ENCODE results near the gene SMPX.

DNA sequence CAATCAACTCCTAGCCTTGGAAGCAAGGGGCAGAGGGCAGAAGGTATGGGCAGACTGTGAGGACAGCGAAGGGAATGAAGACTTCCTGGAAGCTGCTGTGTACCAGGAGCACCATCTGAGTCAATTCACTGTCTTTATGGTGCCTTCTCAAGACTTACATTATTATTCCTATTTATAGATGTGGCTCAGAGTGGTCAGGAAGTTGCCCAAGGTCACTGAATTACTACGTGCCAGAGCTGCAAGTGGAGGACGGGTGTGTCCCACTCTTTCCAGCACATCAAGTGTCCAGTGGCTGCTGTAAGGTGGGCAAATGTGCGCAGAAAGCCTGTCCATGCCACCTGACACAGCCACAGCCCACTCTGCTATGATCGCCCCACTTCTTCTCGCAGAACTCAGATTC is 32.0 kb downstream of the SMPX start:
- TF ChIP-seq, protein P1, sequence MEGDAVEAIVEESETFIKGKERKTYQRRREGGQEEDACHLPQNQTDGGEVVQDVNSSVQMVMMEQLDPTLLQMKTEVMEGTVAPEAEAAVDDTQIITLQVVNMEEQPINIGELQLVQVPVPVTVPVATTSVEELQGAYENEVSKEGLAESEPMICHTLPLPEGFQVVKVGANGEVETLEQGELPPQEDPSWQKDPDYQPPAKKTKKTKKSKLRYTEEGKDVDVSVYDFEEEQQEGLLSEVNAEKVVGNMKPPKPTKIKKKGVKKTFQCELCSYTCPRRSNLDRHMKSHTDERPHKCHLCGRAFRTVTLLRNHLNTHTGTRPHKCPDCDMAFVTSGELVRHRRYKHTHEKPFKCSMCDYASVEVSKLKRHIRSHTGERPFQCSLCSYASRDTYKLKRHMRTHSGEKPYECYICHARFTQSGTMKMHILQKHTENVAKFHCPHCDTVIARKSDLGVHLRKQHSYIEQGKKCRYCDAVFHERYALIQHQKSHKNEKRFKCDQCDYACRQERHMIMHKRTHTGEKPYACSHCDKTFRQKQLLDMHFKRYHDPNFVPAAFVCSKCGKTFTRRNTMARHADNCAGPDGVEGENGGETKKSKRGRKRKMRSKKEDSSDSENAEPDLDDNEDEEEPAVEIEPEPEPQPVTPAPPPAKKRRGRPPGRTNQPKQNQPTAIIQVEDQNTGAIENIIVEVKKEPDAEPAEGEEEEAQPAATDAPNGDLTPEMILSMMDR (conservative IDR thresholded peaks at IDR 0.05; ENCODE audit: low read depth in 2 of 2) = no peak
- TF ChIP-seq EZH2 (IDR thresholded peaks at IDR 0.05; ENCODE audit: low read depth, unreplicated experiment) = no peak
- TF ChIP-seq POLR2AphosphoS5 (IDR thresholded peaks at IDR 0.05; ENCODE audit: low read depth) = no peak
- no peak for TF ChIP-seq EZH2phosphoT487 (IDR thresholded peaks at IDR 0.05; ENCODE audit: unreplicated experiment)
- no peak for TF ChIP-seq JUNB (IDR thresholded peaks at IDR 0.05; ENCODE audit: unreplicated experiment)
- TF ChIP-seq REST (IDR thresholded peaks at IDR 0.05; ENCODE audit: unreplicated experiment) = no peak
- TF ChIP-seq ETS1 (IDR thresholded peaks at IDR 0.05) = no peak
- no peak for TF ChIP-seq CREB1 (CRISPR knock-in tag; IDR thresholded peaks at IDR 0.05; ENCODE audit: low read depth)
- TF ChIP-seq, protein P2, sequence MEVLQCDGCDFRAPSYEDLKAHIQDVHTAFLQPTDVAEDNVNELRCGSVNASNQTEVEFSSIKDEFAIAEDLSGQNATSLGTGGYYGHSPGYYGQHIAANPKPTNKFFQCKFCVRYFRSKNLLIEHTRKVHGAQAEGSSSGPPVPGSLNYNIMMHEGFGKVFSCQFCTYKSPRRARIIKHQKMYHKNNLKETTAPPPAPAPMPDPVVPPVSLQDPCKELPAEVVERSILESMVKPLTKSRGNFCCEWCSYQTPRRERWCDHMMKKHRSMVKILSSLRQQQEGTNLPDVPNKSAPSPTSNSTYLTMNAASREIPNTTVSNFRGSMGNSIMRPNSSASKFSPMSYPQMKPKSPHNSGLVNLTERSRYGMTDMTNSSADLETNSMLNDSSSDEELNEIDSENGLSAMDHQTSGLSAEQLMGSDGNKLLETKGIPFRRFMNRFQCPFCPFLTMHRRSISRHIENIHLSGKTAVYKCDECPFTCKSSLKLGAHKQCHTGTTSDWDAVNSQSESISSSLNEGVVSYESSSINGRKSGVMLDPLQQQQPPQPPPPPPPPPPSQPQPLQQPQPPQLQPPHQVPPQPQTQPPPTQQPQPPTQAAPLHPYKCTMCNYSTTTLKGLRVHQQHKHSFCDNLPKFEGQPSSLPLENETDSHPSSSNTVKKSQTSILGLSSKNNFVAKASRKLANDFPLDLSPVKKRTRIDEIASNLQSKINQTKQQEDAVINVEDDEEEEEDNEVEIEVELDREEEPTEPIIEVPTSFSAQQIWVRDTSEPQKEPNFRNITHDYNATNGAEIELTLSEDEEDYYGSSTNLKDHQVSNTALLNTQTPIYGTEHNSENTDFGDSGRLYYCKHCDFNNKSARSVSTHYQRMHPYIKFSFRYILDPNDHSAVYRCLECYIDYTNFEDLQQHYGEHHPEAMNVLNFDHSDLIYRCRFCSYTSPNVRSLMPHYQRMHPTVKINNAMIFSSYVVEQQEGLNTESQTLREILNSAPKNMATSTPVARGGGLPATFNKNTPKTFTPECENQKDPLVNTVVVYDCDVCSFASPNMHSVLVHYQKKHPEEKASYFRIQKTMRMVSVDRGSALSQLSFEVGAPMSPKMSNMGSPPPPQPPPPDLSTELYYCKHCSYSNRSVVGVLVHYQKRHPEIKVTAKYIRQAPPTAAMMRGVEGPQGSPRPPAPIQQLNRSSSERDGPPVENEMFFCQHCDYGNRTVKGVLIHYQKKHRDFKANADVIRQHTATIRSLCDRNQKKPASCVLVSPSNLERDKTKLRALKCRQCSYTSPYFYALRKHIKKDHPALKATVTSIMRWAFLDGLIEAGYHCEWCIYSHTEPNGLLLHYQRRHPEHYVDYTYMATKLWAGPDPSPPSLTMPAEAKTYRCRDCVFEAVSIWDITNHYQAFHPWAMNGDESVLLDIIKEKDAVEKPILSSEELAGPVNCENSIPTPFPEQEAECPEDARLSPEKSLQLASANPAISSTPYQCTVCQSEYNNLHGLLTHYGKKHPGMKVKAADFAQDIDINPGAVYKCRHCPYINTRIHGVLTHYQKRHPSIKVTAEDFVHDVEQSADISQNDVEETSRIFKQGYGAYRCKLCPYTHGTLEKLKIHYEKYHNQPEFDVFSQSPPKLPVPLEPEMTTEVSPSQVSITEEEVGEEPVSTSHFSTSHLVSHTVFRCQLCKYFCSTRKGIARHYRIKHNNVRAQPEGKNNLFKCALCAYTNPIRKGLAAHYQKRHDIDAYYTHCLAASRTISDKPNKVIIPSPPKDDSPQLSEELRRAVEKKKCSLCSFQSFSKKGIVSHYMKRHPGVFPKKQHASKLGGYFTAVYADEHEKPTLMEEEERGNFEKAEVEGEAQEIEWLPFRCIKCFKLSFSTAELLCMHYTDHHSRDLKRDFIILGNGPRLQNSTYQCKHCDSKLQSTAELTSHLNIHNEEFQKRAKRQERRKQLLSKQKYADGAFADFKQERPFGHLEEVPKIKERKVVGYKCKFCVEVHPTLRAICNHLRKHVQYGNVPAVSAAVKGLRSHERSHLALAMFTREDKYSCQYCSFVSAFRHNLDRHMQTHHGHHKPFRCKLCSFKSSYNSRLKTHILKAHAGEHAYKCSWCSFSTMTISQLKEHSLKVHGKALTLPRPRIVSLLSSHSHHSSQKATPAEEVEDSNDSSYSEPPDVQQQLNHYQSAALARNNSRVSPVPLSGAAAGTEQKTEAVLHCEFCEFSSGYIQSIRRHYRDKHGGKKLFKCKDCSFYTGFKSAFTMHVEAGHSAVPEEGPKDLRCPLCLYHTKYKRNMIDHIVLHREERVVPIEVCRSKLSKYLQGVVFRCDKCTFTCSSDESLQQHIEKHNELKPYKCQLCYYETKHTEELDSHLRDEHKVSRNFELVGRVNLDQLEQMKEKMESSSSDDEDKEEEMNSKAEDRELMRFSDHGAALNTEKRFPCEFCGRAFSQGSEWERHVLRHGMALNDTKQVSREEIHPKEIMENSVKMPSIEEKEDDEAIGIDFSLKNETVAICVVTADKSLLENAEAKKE (CRISPR knock-in tag; IDR thresholded peaks at IDR 0.05) = no peak
- TF ChIP-seq STAT1 (IDR thresholded peaks at IDR 0.05; ENCODE audit: unreplicated experiment) = no peak
- no peak for TF ChIP-seq NANOG (IDR thresholded peaks at IDR 0.05; ENCODE audit: borderline replicate concordance)
- TF ChIP-seq ZNF331 (CRISPR knock-in tag; IDR thresholded peaks at IDR 0.05; ENCODE audit: low read depth) = no peak
